Measurements from ENCODE around the gene SOX6. TPM values are rescaled to one million over a fixed set of nuclear protein-coding genes. Genes with fewer than 3 reads are reported as not detected.

SOX6 gene
- total RNA-seq, 1 experiment from 2014 or later: under 0.01 TPM

GRCh38 chr11:16291729-16292128, 64.6 kb downstream of the SOX6 start:
- no peak for DNase-seq (ENCODE audit: low spot score)
- in situ Hi-C loops (cut with HindIII; ENCODE audit: low sequenced_read_pairs): no loop called here

GRCh38 chr11:16289541-16289940, 66.8 kb downstream of the SOX6 start:
- no peak for DNase-seq (ENCODE audit: low spot score)
- in situ Hi-C loops (cut with HindIII; ENCODE audit: low sequenced_read_pairs): no loop called here

GRCh38 chr11:16287630-16288280, 68.6 kb downstream of the SOX6 start:
- in situ Hi-C loops (cut with HindIII; ENCODE audit: low sequenced_read_pairs): no loop called here
- DNase-seq (ENCODE audit: low spot score): no peak

- in situ Hi-C loops (cut with HindIII; ENCODE audit: low sequenced_read_pairs): no loop called here
- DNase-seq (ENCODE audit: low spot score): no peak
Measured at GRCh38 chr11:16286095-16286494, 70.3 kb downstream of the SOX6 start.

GRCh38 chr11:16280256-16280682, 76.1 kb downstream of the SOX6 start:
- in situ Hi-C loops (cut with HindIII; ENCODE audit: low sequenced_read_pairs): no loop called here
- no peak for DNase-seq (ENCODE audit: low spot score)

GRCh38 chr11:16279524-16279923, 76.8 kb downstream of the SOX6 start:
- in situ Hi-C loops (cut with HindIII; ENCODE audit: low sequenced_read_pairs): no loop called here
- DNase-seq (ENCODE audit: low spot score): no peak

GRCh38 chr11:16278979-16279378, 77.4 kb downstream of the SOX6 start:
- no peak for DNase-seq (ENCODE audit: low spot score)
- in situ Hi-C loops (cut with HindIII; ENCODE audit: low sequenced_read_pairs): no loop called here

- DNase-seq (ENCODE audit: low spot score): no peak
- in situ Hi-C loops (cut with HindIII; ENCODE audit: low sequenced_read_pairs): no loop called here
Measured at GRCh38 chr11:16278273-16278672, 78.1 kb downstream of the SOX6 start.

- in situ Hi-C loops (cut with HindIII; ENCODE audit: low sequenced_read_pairs): no loop called here
- DNase-seq (ENCODE audit: low spot score): no peak
Measured at GRCh38 chr11:16276251-16276650, 80.1 kb downstream of the SOX6 start.

- no peak for DNase-seq (ENCODE audit: low spot score)
- in situ Hi-C loops (cut with HindIII; ENCODE audit: low sequenced_read_pairs): no loop called here
Measured at GRCh38 chr11:16271258-16271657, 85.1 kb downstream of the SOX6 start.

- in situ Hi-C loops (cut with HindIII; ENCODE audit: low sequenced_read_pairs): no loop called here
- no peak for DNase-seq (ENCODE audit: low spot score)
Measured at GRCh38 chr11:16266021-16266420, 90.3 kb downstream of the SOX6 start.

- in situ Hi-C loops (cut with HindIII; ENCODE audit: low sequenced_read_pairs): no loop called here
- DNase-seq (ENCODE audit: low spot score): no peak
Measured at GRCh38 chr11:16265022-16265421, 91.3 kb downstream of the SOX6 start.

GRCh38 chr11:16262645-16262955, 93.7 kb downstream of the SOX6 start:
- no peak for DNase-seq (ENCODE audit: low spot score)
- in situ Hi-C loops (cut with HindIII; ENCODE audit: low sequenced_read_pairs): no loop called here

GRCh38 chr11:16261836-16262644, 94.3 kb downstream of the SOX6 start:
- DNase-seq (ENCODE audit: low spot score): no peak
- in situ Hi-C loops (cut with HindIII; ENCODE audit: low sequenced_read_pairs): no loop called here

- DNase-seq (ENCODE audit: low spot score): no peak
- in situ Hi-C loops (cut with HindIII; ENCODE audit: low sequenced_read_pairs): no loop called here
Measured at GRCh38 chr11:16252373-16252772, 104.0 kb downstream of the SOX6 start.

- no peak for DNase-seq (ENCODE audit: low spot score)
- in situ Hi-C loops (cut with HindIII; ENCODE audit: low sequenced_read_pairs): no loop called here
Measured at GRCh38 chr11:16248248-16248647, 108.1 kb downstream of the SOX6 start.

GRCh38 chr11:16242806-16243205, 113.5 kb downstream of the SOX6 start:
- no peak for DNase-seq (ENCODE audit: low spot score)
- in situ Hi-C loops (cut with HindIII; ENCODE audit: low sequenced_read_pairs): no loop called here

- DNase-seq (ENCODE audit: low spot score): no peak
- in situ Hi-C loops (cut with HindIII; ENCODE audit: low sequenced_read_pairs): no loop called here
Measured at GRCh38 chr11:16240687-16241086, 115.7 kb downstream of the SOX6 start.

GRCh38 chr11:16239141-16240105, 116.9 kb downstream of the SOX6 start:
- DNase-seq (ENCODE audit: low spot score): no peak
- in situ Hi-C loops (cut with HindIII; ENCODE audit: low sequenced_read_pairs): no loop called here

GRCh38 chr11:16226245-16226644, 130.1 kb downstream of the SOX6 start:
- in situ Hi-C loops (cut with HindIII; ENCODE audit: low sequenced_read_pairs): no loop called here
- DNase-seq (ENCODE audit: low spot score): peak; percentile 8

Measured in G401 (cell line).